Heart left ventricle (tissue), 13 donors: ENCODE results near the gene DLGAP1.

ENCODE experiments used
- CTCF ChIP-seq, 12 donors: fragments of 200-600 bp; sonication (generic) in 4 of 12; IDR thresholded peaks; one replicate each; pipeline versions ENCODE4 v1.5.0 to v1.8.0; 2018 to 2022; ENCODE audit warnings: antibody characterized with exemption in 12 of 12, mild to moderate bottlenecking in 5 of 12
- POLR2A ChIP-seq, 2 donors: fragments of 450-650 bp; IDR thresholded peaks; one replicate each; pipeline ENCODE4 v1.6.1; 2017; ENCODE audit warnings: antibody characterized with exemption in 2 of 2, mild to moderate bottlenecking in 2 of 2, moderate library complexity in 2 of 2
- donor health status: ischemic (EF 13 %, LVEDD 7.1; RV severe dilation, severe dysfunction).
- donor health status: DM: no; HTN: yes; CAD: no.
- donor health status: DM: no; HTN: no; CAD: no.
- donor health status: ischemic (EF 25% LVEDD 6.9; RV normal size, moderate dysfunction).
- donor health status: ischemic (EF 25% LVEDD 5.7; RV mildly dilated, moderate dysfunction).
- donor health status: ischemic (EF 35%, LVEDD 5.7; RV mildly dilated, moderate dysfunction).
- donor health status: nonischemic (EF 11% LVEDD 7.7; RV severe dilation, severe dysfunction).
- donor health status: DM: yes; HTN: yes; CAD: no.
- donor health status: PGD.
- donor health status: ischemic (EF 29% LVEDD 5.4; RV normal size, mild dysfunction).
- donor health status: nonischemic (EF 23%, LVEDD 6.1; RV moderate dilation, normal function).

- no peak for TF ChIP-seq CTCF (IDR thresholded peaks at IDR 0.05)
- no peak for TF ChIP-seq POLR2A (IDR thresholded peaks at IDR 0.05)
Observed at GRCh38 chr18:4237664-4238041, 217.5 kb downstream of the DLGAP1 start.
